ENCODE measurements around the gene KSR1.

The KSR1 gene

GRCh38 chr17:27621942-27622559 lies 165.8 kb downstream of the KSR1 start:
- TF ChIP-seq TEAD4 (IDR thresholded peaks at IDR 0.05) (no peak), NFIC (IDR thresholded peaks at IDR 0.05) (no peak), CEBPB (IDR thresholded peaks at IDR 0.05) (no peak), MAX (IDR thresholded peaks at IDR 0.05) (no peak), RAD21 (IDR thresholded peaks at IDR 0.05; ENCODE audit: low read depth) (no peak), FOXM1 (IDR thresholded peaks at IDR 0.05; ENCODE audit: borderline replicate concordance, low read depth) (no peak), EGR1 (IDR thresholded peaks at IDR 0.05) (no peak), TCF12 (IDR thresholded peaks at IDR 0.05; ENCODE audit: low read depth) (no peak), EP300 (IDR thresholded peaks at IDR 0.05; ENCODE audit: borderline replicate concordance) (no peak), TAF1 (IDR thresholded peaks at IDR 0.05; ENCODE audit: low read depth) (no peak), REST (IDR thresholded peaks at IDR 0.05; ENCODE audit: low read depth) (no peak), CREB1 (IDR thresholded peaks at IDR 0.05; ENCODE audit: low read depth) (no peak), ZBTB7A (IDR thresholded peaks at IDR 0.05; ENCODE audit: low read depth) (no peak)

GRCh38 chr17:27622986-27623385 lies 166.7 kb downstream of the KSR1 start:
- no peak for TF ChIP-seq USF1 (IDR thresholded peaks at IDR 0.05)
- TF ChIP-seq NFIC (IDR thresholded peaks at IDR 0.05): no peak
- TF ChIP-seq FOXM1 (IDR thresholded peaks at IDR 0.05; ENCODE audit: borderline replicate concordance, low read depth): no peak
- TF ChIP-seq TEAD4 (IDR thresholded peaks at IDR 0.05): no peak
- no peak for TF ChIP-seq TCF12 (IDR thresholded peaks at IDR 0.05; ENCODE audit: low read depth)
- no peak for TF ChIP-seq REST (IDR thresholded peaks at IDR 0.05; ENCODE audit: low read depth)
- no peak for TF ChIP-seq CEBPB (IDR thresholded peaks at IDR 0.05)
- no peak for TF ChIP-seq YY1 (IDR thresholded peaks at IDR 0.05; ENCODE audit: low read depth)
- TF ChIP-seq EGR1 (IDR thresholded peaks at IDR 0.05): no peak
- no peak for TF ChIP-seq ZBTB7A (IDR thresholded peaks at IDR 0.05; ENCODE audit: low read depth)
- TF ChIP-seq TAF1 (IDR thresholded peaks at IDR 0.05; ENCODE audit: low read depth): no peak
- no peak for TF ChIP-seq EP300 (IDR thresholded peaks at IDR 0.05; ENCODE audit: borderline replicate concordance)
- no peak for TF ChIP-seq MAX (IDR thresholded peaks at IDR 0.05)
- TF ChIP-seq CREB1 (IDR thresholded peaks at IDR 0.05; ENCODE audit: low read depth): no peak
- no peak for TF ChIP-seq RAD21 (IDR thresholded peaks at IDR 0.05; ENCODE audit: low read depth)

GRCh38 chr17:27623614-27624013 lies 167.4 kb downstream of the KSR1 start:
- TF ChIP-seq TEAD4 (IDR thresholded peaks at IDR 0.05) (no peak), CEBPB (IDR thresholded peaks at IDR 0.05) (no peak)

- TF ChIP-seq CEBPB (IDR thresholded peaks at IDR 0.05) (no peak), EGR1 (IDR thresholded peaks at IDR 0.05) (no peak), FOXM1 (IDR thresholded peaks at IDR 0.05; ENCODE audit: borderline replicate concordance, low read depth) (no peak), YY1 (IDR thresholded peaks at IDR 0.05; ENCODE audit: low read depth) (no peak)
These were observed 168.3 kb downstream of the KSR1 start for GRCh38 chr17:27624539-27624938.

- no peak for TF ChIP-seq CREB1 (IDR thresholded peaks at IDR 0.05; ENCODE audit: low read depth)
- TF ChIP-seq EP300 (IDR thresholded peaks at IDR 0.05; ENCODE audit: borderline replicate concordance): no peak
- TF ChIP-seq FOXM1 (IDR thresholded peaks at IDR 0.05; ENCODE audit: borderline replicate concordance, low read depth): no peak
- TF ChIP-seq TAF1 (IDR thresholded peaks at IDR 0.05; ENCODE audit: low read depth): no peak
- TF ChIP-seq EGR1 (IDR thresholded peaks at IDR 0.05): no peak
- TF ChIP-seq NFIC (IDR thresholded peaks at IDR 0.05): no peak
- TF ChIP-seq USF1 (IDR thresholded peaks at IDR 0.05): no peak
- TF ChIP-seq ZBTB7A (IDR thresholded peaks at IDR 0.05; ENCODE audit: low read depth): no peak
- no peak for TF ChIP-seq TEAD4 (IDR thresholded peaks at IDR 0.05)
- TF ChIP-seq YY1 (IDR thresholded peaks at IDR 0.05; ENCODE audit: low read depth): no peak
- TF ChIP-seq TCF12 (IDR thresholded peaks at IDR 0.05; ENCODE audit: low read depth): no peak
- no peak for TF ChIP-seq RAD21 (IDR thresholded peaks at IDR 0.05; ENCODE audit: low read depth)
- no peak for TF ChIP-seq REST (IDR thresholded peaks at IDR 0.05; ENCODE audit: low read depth)
These were observed 169.6 kb downstream of the KSR1 start for GRCh38 chr17:27625856-27626255.
